ENCODE data around the gene NPAS3.
"Not testable (repeated sequence)": the region's sequence is repeated elsewhere in the genome, so short reads cannot be mapped to it uniquely, and the experiment has no call there.

NPAS3 gene

DNA sequence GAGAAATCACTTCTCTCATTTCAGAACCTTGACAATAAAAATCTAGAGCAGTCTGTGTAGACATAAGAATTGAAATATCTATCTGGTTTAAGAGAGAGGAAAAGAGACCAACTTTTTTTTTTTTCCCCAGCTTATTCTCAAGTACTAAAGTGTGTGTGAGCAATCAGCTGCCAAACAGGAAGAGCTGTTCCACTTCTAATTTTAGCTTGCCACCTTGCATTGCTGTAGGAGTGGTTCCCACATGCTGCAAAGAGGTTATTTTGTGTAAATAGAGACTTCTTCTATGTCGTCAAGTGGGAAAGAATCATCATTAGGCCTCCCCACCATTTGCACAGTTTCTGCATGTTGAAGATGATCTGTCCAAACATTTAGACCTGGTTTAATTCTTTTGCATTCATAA is 142.6 kb downstream of the NPAS3 start:
- H3K4me3 ChIP-seq (ENCODE audit: low read length), result no peak overlapping the region
- no peak overlapping the region for H3K4me2 ChIP-seq (ENCODE audit: low read depth, low read length)
- peak; percentile 6 for DNase-seq

DNA sequence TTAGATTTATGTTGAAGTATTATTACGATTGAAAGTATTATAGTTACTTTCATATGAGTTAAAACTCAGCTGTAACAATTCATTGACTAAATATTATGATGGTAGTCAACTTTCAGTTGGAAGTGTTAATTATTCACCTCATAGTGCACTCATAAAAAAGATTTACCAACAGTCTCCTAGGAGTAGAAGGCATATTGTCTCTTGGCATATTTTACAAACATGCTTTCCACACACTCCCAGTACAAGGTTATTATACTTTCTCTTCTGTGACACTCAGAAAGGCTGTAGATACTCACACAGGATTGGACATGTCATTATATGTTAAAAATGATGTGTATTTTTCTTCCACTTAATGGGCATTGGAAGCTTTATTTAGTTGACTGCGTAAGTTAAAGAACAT is 147.1 kb downstream of the NPAS3 start:
- Histone ChIP-seq H3K9me2 (replicated peaks; ENCODE audit: insufficient read depth, low read length) (no peaks in the 10 kb centered on the region), H3K9me3 (replicated peaks; ENCODE audit: insufficient read depth, low read length) (no peaks in the 10 kb centered on the region), H3K9ac (ENCODE audit: low read length) (no peak overlapping the region), H3K4me3 (ENCODE audit: low read length) (no peak overlapping the region), H3K27ac (ENCODE audit: low read length) (no peak overlapping the region), H3K4me2 (ENCODE audit: low read depth, low read length) (no peak overlapping the region), H3K4me1 (ENCODE audit: low read length) (no peaks in the 10 kb centered on the region), H3K27me3 (replicated peaks; ENCODE audit: insufficient read depth, low read length) (no peaks in the 10 kb centered on the region), H2AFZ (ENCODE audit: low read length) (no peak overlapping the region), H3F3A (ENCODE audit: insufficient read depth, low read length) (no peaks in the 10 kb centered on the region), H3K79me2 (ENCODE audit: low read length) (no peaks in the 10 kb centered on the region), H4K20me1 (ENCODE audit: insufficient read depth, low read length) (no peaks in the 10 kb centered on the region), H3K36me3 (replicated peaks; ENCODE audit: insufficient read depth, low read length) (no peaks in the 10 kb centered on the region)
- DNase-seq, result no peak
- TF ChIP-seq EZH2 (optimal IDR thresholded peaks at IDR 0.05; ENCODE audit: low read depth, low read length), result no peak
- TF ChIP-seq EZH2phosphoT487 (IDR thresholded peaks at IDR 0.05; ENCODE audit: low read length), result no peak
- TF ChIP-seq, protein P1, sequence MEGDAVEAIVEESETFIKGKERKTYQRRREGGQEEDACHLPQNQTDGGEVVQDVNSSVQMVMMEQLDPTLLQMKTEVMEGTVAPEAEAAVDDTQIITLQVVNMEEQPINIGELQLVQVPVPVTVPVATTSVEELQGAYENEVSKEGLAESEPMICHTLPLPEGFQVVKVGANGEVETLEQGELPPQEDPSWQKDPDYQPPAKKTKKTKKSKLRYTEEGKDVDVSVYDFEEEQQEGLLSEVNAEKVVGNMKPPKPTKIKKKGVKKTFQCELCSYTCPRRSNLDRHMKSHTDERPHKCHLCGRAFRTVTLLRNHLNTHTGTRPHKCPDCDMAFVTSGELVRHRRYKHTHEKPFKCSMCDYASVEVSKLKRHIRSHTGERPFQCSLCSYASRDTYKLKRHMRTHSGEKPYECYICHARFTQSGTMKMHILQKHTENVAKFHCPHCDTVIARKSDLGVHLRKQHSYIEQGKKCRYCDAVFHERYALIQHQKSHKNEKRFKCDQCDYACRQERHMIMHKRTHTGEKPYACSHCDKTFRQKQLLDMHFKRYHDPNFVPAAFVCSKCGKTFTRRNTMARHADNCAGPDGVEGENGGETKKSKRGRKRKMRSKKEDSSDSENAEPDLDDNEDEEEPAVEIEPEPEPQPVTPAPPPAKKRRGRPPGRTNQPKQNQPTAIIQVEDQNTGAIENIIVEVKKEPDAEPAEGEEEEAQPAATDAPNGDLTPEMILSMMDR (IDR thresholded peaks at IDR 0.05; ENCODE audit: low read length), result no peak

More for the DNA sequence above, 142.6 kb downstream of the NPAS3 start:
- Histone ChIP-seq H3K36me3 (replicated peaks; ENCODE audit: insufficient read depth, low read length) (no peaks in the 10 kb centered on the region), H3K27me3 (replicated peaks; ENCODE audit: insufficient read depth, low read length) (no peaks in the 10 kb centered on the region), H3K4me1 (ENCODE audit: low read length) (no peaks in the 10 kb centered on the region; the same call in 1 of the 2 replicates), H2AFZ (ENCODE audit: low read length) (0 out of 2 replicates have a peak overlapping the region, but pooled peaks have one; percentile 2), H4K20me1 (ENCODE audit: insufficient read depth, low read length) (no peaks in the 10 kb centered on the region), H3F3A (ENCODE audit: insufficient read depth, low read length) (no peaks in the 10 kb centered on the region), H3K9ac (ENCODE audit: low read length) (no peak overlapping the region), H3K79me2 (ENCODE audit: low read length) (no peaks in the 10 kb centered on the region), H3K9me2 (replicated peaks; ENCODE audit: insufficient read depth, low read length) (no peaks in the 10 kb centered on the region), H3K9me3 (replicated peaks; ENCODE audit: insufficient read depth, low read length) (no peaks in the 10 kb centered on the region), H3K27ac (ENCODE audit: low read length) (no peak overlapping the region)
- TF ChIP-seq, protein P1 (IDR thresholded peaks at IDR 0.05; ENCODE audit: low read length), result no peak
- no peak for TF ChIP-seq EZH2 (optimal IDR thresholded peaks at IDR 0.05; ENCODE audit: low read depth, low read length)
- TF ChIP-seq EZH2phosphoT487 (IDR thresholded peaks at IDR 0.05; ENCODE audit: low read length), result no peak

GRCh38 chr14:33088274-33088673 is 149.6 kb downstream of the NPAS3 start:
- not testable (repeated sequence) for H3K9ac ChIP-seq (ENCODE audit: low read length); H3K4me1 ChIP-seq (ENCODE audit: low read length); H2AFZ ChIP-seq (ENCODE audit: low read length); H3K9me2 ChIP-seq (replicated peaks; ENCODE audit: insufficient read depth, low read length); DNase-seq; H3K79me2 ChIP-seq (ENCODE audit: low read length); H4K20me1 ChIP-seq (ENCODE audit: insufficient read depth, low read length); H3K27me3 ChIP-seq (replicated peaks; ENCODE audit: insufficient read depth, low read length); H3K4me2 ChIP-seq (ENCODE audit: low read depth, low read length); H3F3A ChIP-seq (ENCODE audit: insufficient read depth, low read length); H3K4me3 ChIP-seq (ENCODE audit: low read length); H3K9me3 ChIP-seq (replicated peaks; ENCODE audit: insufficient read depth, low read length); H3K27ac ChIP-seq (ENCODE audit: low read length); H3K36me3 ChIP-seq (replicated peaks; ENCODE audit: insufficient read depth, low read length)

DNA sequence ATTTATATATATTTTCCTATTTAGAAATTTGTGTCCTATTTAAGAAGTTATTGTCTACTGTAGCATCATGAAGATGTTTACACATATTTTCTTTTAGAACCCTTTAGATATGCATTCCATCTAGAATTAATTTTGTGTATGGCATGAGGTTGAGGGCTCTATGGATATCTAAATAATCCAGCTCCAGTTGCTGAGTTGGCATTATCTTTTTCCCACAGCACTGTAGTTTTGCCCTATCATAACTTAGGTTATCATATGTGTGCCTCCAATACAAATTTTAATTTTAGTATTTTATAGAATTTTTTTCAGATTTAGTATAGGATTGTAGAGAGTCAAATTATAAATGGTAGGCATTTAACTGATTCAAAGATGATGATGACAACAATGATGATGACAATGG is 159.3 kb downstream of the NPAS3 start:
- no peak overlapping the region for H3K9ac ChIP-seq (ENCODE audit: low read length)
- H3K9me2 ChIP-seq (replicated peaks; ENCODE audit: insufficient read depth, low read length), result no peaks in the 10 kb centered on the region
- no peak overlapping the region for H3K4me3 ChIP-seq (ENCODE audit: low read length)
- H2AFZ ChIP-seq (ENCODE audit: low read length), result no peak overlapping the region
- DNase-seq, result no peak
- no peaks in the 10 kb centered on the region for H3F3A ChIP-seq (ENCODE audit: insufficient read depth, low read length)
- H3K4me2 ChIP-seq (ENCODE audit: low read depth, low read length), result no peak overlapping the region
- H3K36me3 ChIP-seq (replicated peaks; ENCODE audit: insufficient read depth, low read length), result no peaks in the 10 kb centered on the region
- H3K9me3 ChIP-seq (replicated peaks; ENCODE audit: insufficient read depth, low read length), result no peaks in the 10 kb centered on the region
- no peaks in the 10 kb centered on the region for H3K4me1 ChIP-seq (ENCODE audit: low read length)
- TF ChIP-seq EZH2phosphoT487 (IDR thresholded peaks at IDR 0.05; ENCODE audit: low read length), result no peak
- TF ChIP-seq, protein P1 (IDR thresholded peaks at IDR 0.05; ENCODE audit: low read length), result no peak
- TF ChIP-seq EZH2 (optimal IDR thresholded peaks at IDR 0.05; ENCODE audit: low read depth, low read length), result no peak
- no peaks in the 10 kb centered on the region for H3K27me3 ChIP-seq (replicated peaks; ENCODE audit: insufficient read depth, low read length)
- no peaks in the 10 kb centered on the region for H3K79me2 ChIP-seq (ENCODE audit: low read length)
- no peaks in the 10 kb centered on the region for H4K20me1 ChIP-seq (ENCODE audit: insufficient read depth, low read length)
- no peak overlapping the region for H3K27ac ChIP-seq (ENCODE audit: low read length)
